Suprapubic skin (tissue), 4 donors: ENCODE results near the gene RPS6KA2. TPM values are rescaled to one million over a fixed set of nuclear protein-coding genes. Genes with fewer than 3 reads are reported as not detected.

Experiments used
- DNase-seq, 2 donors: peaks; one replicate each; pipeline ENCODE4 v3.0.0-alpha.2; 2019; ENCODE audit warnings: low spot score in 2 of 2
- H3K27ac ChIP-seq: fragments of 200-600 bp; sonication (generic); one replicate; pipeline ENCODE4 v1.5.1; 2019
- H3K27me3 ChIP-seq: fragments of 200-600 bp; sonication (generic); one replicate; pipeline ENCODE4 v1.5.1; 2019
- H3K36me3 ChIP-seq: fragments of 200-600 bp; sonication (generic); one replicate; pipeline ENCODE4 v1.5.1; 2019
- H3K4me1 ChIP-seq: fragments of 200-600 bp; sonication (generic); one replicate; pipeline ENCODE4 v1.5.1; 2019
- H3K4me3 ChIP-seq: fragments of 200-600 bp; sonication (generic); one replicate; pipeline ENCODE4 v1.5.1; 2019; ENCODE audit warnings: mild to moderate bottlenecking
- H3K9me3 ChIP-seq: fragments of 200-600 bp; sonication (generic); one replicate; pipeline ENCODE4 v1.5.1; 2019
- EP300 ChIP-seq: sonication (generic); formaldehyde crosslinking; IDR thresholded peaks from one replicate; pipeline ENCODE4 v1.6.1; 2017; ENCODE audit warnings: antibody characterized with exemption
- POLR2A ChIP-seq, 2 donors: fragments of 450-650 bp; IDR thresholded peaks; one replicate each; pipeline ENCODE4 v1.6.1; 2017; ENCODE audit warnings: antibody characterized with exemption in 2 of 2, mild to moderate bottlenecking in 2 of 2, moderate library complexity in 2 of 2
- POLR2AphosphoS5 ChIP-seq, 3 donors: sonication (generic); formaldehyde crosslinking; IDR thresholded peaks; one replicate each; pipeline ENCODE4 v1.6.1; 2017; ENCODE audit warnings: antibody characterized with exemption in 3 of 3
- WGBS: methylation state at CpG from one replicate; pipeline ENCODE4 v1.1.5; 2018; 5-methylcytosine and 5-hydroxymethylcytosine counted together
- total RNA-seq, 4 donors: library from RNA; depleted of rRNA; stranded (reverse); fragments of >200 nt; gene quantifications; one replicate each; pipeline ENCODE4 v1.1.0, GENCODE V29; 2016
- TF ChIP-seq, protein P1 (sequence below), 2 donors: fragments of 200-600 bp in 1 of 2; fragments of 450-650 bp in 1 of 2; sonication (generic) in 1 of 2; IDR thresholded peaks; one replicate each; pipeline ENCODE4 v1.5.1; 2016 to 2019; ENCODE audit warnings: antibody characterized with exemption in 2 of 2, mild to moderate bottlenecking in 1 of 2, moderate library complexity in 1 of 2

Gene RPS6KA2
- total RNA-seq, 4 donors from 2014 or later, result 24.2 to 38.5 (median 32.3) TPM

GRCh38 chr6:166618866-166619761, 7.9 kb downstream of the RPS6KA2 start:
- Histone ChIP-seq H3K27me3 (no peaks in the 10 kb centered on the region), H3K36me3 (peaks cover 3% of the 10 kb centered on the region), H3K9me3 (no peaks in the 10 kb centered on the region), H3K27ac (peak overlapping the region; percentile 75), H3K4me3 (no peak overlapping the region), H3K4me1 (peaks cover 44% of the 10 kb centered on the region)
- DNase-seq, result no peak
- 96% methylated on average over 27 of the region's 27 CpGs for WGBS
- TF ChIP-seq, protein P1, sequence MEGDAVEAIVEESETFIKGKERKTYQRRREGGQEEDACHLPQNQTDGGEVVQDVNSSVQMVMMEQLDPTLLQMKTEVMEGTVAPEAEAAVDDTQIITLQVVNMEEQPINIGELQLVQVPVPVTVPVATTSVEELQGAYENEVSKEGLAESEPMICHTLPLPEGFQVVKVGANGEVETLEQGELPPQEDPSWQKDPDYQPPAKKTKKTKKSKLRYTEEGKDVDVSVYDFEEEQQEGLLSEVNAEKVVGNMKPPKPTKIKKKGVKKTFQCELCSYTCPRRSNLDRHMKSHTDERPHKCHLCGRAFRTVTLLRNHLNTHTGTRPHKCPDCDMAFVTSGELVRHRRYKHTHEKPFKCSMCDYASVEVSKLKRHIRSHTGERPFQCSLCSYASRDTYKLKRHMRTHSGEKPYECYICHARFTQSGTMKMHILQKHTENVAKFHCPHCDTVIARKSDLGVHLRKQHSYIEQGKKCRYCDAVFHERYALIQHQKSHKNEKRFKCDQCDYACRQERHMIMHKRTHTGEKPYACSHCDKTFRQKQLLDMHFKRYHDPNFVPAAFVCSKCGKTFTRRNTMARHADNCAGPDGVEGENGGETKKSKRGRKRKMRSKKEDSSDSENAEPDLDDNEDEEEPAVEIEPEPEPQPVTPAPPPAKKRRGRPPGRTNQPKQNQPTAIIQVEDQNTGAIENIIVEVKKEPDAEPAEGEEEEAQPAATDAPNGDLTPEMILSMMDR (IDR thresholded peaks at IDR 0.05), result no peak
- no peak for TF ChIP-seq EP300
- TF ChIP-seq POLR2AphosphoS5 (IDR thresholded peaks at IDR 0.05), result no peak
- TF ChIP-seq POLR2A (IDR thresholded peaks at IDR 0.05), result no peak

GRCh38 chr6:166618251-166618650, 8.8 kb downstream of the RPS6KA2 start:
- H3K4me3 ChIP-seq, result no peak overlapping the region
- no peaks in the 10 kb centered on the region for H3K9me3 ChIP-seq
- H3K36me3 ChIP-seq, result peaks cover 3% of the 10 kb centered on the region
- no peaks in the 10 kb centered on the region for H3K27me3 ChIP-seq
- H3K4me1 ChIP-seq, result peaks cover 38% of the 10 kb centered on the region
- TF ChIP-seq EP300 (no peak), POLR2AphosphoS5 (IDR thresholded peaks at IDR 0.05) (no peak), POLR2A (IDR thresholded peaks at IDR 0.05) (no peak)
- TF ChIP-seq, protein P1 (IDR thresholded peaks at IDR 0.05), result no peak
- no peak for DNase-seq
- WGBS, result 98% methylated on average over 3 of the region's 4 CpGs
- no peak overlapping the region for H3K27ac ChIP-seq

GRCh38 chr6:166617359-166617758, 9.7 kb downstream of the RPS6KA2 start:
- DNase-seq, result no peak
- TF ChIP-seq POLR2AphosphoS5 (IDR thresholded peaks at IDR 0.05) (no peak), EP300 (no peak), POLR2A (IDR thresholded peaks at IDR 0.05) (no peak)
- TF ChIP-seq, protein P1 (IDR thresholded peaks at IDR 0.05), result no peak
- Histone ChIP-seq H3K27me3 (no peaks in the 10 kb centered on the region), H3K4me1 (peaks cover 37% of the 10 kb centered on the region), H3K27ac (no peak overlapping the region), H3K4me3 (no peak overlapping the region), H3K9me3 (no peaks in the 10 kb centered on the region), H3K36me3 (peaks cover 3% of the 10 kb centered on the region)
- WGBS, result 87% methylated on average over 7 of the region's 7 CpGs

DNA sequence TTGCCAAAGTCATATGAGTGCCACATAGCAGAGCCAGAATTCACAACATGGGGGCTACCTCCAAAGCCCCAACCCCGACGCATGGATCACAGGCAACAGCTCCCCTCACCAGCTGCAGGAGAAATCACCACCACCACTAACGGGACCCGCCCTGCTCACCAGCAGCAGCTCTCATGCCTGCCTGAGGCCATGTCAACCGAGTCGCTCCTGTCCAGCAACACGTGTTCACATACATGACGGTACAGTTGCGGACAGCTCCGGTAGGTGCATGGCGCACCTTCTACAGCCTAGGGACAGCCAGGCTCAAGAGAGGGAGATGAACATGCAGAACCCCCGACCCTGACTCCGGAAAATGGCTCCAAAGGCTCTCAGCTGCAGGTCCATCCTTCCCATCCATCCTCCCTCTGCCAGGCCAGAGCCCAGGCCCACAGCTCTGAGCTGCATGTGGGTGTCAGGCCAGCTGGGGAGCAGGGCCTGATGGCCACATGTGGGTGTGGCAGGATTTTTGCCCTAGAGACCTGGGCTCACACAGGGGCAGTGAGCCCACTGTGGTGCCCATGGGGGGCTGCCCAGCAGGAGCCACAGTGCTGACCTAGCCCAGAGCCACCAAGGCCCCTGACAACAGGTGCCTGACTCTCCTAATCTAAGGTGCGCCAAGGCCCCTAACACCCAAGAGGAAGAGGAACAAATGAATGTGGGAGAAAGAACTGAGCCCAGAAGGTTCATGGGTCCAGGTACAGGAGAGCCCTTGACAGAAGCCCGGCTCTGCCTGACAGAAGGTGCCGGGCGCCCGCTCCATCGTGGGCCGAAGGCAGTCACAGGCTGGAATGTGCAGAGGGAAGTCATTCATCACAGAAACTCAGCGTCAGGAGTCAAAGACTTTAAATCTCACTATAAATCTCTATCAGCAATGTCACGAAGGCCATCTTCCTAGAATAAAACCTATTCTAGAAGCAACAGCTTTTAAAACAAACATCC, 10.5 kb downstream of the RPS6KA2 start:
- TF ChIP-seq, protein P1 (IDR thresholded peaks at IDR 0.05), result no peak
- TF ChIP-seq POLR2A (IDR thresholded peaks at IDR 0.05) (no peak), POLR2AphosphoS5 (IDR thresholded peaks at IDR 0.05) (no peak), EP300 (no peak)
- Histone ChIP-seq H3K36me3 (peaks cover 3% of the 10 kb centered on the region), H3K9me3 (no peaks in the 10 kb centered on the region), H3K27ac (peak overlapping the region; percentile 60), H3K4me1 (peaks cover 33% of the 10 kb centered on the region), H3K27me3 (no peaks in the 10 kb centered on the region), H3K4me3 (no peak overlapping the region)
- DNase-seq, result no peak
- WGBS, result 96% methylated on average over 17 of the region's 22 CpGs
